Activated CD4-positive, alpha-beta T cell treated with anti-CD3 and anti-CD28 coated beads for 1 hour (primary cell): ENCODE measurements around the gene CHI3L1.

ENCODE experiments used
- DNase-seq: peaks from one replicate; pipeline ENCODE4 v3.0.0-alpha.2; 2020

The CHI3L1 gene

GRCh38 chr1:203204756-203205155 lies 18.3 kb upstream of the CHI3L1 start:
- no peak for DNase-seq

DNA sequence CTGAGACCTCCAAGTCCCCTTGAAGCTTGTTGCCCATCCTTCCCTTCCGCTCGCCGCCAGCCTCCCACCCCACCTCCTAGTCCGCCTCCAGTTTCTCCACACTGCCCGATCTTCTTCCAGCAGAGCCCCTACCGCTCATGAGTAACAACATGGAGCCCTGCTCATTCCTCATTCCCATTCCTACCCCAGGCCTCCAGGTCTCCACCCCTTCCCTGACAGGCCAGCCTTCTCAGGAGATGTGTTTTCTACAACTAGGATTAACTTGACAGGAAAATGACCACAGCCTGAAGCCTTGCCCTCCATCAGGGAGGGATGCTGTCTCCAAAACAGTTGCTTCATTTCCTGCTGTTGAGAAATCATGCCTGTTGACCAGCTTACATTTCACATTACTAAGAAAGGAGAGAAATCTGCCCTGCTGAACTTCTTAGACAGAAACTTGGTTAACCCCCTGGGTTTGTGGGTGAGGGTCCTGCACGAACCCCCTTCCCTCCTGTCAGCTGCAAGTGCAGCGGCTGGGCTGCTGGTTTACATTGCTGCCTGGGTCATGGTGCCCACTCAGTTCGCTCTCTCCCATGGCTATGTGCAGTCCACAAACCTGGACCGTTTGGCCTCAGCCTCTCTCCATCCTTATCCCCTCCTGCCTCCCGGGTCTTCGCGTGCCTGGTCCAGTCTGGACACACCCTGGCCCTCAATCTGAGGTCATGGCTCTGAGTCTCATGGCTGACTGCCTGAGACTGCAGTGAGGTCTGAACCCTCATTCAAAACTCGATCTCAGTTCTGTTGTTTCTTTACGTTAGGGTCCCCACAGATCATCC lies 16.1 kb upstream of the CHI3L1 start:
- no peak for DNase-seq

DNA sequence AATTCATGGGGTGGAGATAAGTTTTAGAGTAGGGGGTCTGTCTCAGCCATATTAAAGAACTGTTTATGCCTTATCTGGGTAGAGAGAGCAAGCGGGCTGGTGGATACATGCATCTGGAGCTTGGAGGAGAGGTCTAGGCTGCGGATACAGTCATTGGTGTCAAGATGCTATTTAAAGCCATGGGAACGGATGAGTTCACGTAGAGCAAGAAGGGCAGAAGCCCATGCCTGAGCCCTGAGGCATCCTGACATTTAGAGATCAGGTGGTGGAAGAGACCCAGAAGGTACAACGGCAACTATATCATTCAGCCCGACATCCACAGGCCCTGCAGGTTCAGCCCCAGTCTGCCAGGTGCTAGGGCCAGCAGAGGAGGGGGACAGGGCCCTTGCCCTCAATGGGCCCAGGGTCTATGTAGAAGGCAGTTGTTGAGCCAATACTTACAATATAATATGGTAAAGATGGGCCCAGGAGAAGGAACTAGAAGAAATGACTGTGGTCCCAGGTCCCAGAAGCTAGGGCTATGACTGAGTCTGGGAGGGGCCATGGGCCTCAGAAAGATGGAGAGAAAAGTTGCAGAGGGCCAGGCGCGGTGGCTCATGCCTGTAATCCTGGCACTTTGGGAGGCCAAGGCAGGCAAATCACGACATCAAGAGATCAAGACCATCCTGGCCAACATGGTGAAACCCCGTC lies 15.2 kb upstream of the CHI3L1 start:
- no peak for DNase-seq

DNA sequence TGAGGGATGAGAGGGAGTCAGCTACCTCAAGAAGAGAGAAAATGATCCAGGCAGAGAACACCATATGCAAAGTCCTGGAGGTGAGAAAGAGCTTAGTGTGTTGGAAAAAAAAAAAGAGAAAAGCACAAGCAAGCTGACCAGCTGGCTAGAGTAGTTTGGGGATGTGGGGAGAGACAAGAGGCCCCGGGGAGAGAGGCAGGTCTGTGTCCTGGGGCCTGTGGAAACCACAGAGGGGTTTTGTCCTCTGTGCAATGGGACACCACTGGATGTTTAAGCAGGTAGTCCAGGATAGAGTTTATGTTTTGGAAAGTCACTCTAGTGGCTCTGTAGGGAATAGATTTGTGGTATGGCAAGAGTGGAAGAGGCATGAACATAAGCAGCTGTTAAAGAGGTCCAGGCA lies 14.4 kb upstream of the CHI3L1 start:
- DNase-seq: no peak

DNA sequence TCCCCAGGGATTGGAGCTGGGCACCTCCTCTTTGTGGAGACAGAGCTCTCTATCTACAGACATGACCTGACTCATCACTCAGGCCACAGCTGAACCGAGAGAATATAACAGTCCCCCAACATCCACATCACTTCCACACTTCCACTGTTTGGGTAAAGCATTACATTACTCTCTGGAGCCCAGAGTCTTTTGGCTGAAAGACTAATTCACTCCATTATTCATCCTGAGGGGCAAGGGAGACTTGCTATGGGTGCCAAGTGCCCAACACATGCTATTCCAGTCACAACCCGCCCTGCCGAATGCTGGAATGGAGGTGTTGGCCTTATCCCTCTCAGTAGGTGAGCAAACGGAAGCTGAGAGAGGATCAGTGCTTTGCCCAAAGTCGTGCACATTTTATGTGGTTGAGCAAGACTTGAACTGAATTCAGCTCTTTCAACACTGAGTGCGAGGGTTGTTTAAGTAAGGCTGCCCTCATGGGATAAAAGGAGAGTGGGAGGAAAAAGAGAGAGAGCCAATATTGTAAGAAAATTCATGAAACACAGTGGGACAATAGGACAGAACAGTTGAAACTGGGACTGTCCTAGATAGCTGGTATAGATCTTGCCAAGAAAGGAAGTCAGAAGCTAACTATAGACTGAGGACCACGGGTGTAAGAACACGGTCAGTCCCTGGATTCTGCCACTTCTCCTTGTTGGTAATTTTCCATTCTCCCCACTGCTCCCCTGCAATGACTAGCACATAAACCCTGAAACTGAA lies 13.5 kb upstream of the CHI3L1 start:
- DNase-seq: no peak

DNA sequence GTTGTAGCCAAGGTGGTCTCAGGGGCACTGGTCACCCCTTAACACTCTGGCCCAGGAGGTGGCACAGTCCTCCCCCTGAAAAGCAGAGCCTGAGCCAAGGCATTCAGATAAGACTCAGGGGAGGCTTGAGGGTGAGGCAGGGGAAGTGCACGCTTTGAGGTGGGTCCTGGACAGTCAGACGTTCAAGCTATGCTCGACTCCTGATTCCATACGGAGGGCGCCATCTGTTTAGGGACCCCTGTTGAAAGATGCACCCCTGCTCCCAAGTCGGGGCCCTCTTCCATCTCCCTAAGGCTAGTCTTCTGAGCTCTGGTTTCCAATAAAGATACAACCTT lies 12.9 kb upstream of the CHI3L1 start:
- no peak for DNase-seq

DNA sequence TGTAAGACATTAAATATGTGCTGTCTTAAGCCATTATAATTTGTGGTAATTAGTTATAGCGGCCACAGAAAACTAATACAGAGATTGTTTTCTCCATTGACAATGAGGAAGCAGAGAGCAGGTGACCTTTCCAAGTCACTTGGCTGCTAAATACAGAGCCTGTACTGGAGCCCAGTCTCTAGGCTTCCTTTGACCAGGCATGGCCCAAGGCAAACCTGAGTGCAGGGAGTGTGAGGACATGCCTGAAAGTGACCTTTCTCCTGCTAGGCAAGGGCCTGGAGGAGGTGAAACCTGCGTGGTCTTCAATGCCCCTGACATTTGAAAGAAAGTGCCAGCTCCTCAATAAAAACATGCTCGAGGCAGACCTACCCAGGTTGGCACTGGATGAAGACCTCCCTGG lies 12.5 kb upstream of the CHI3L1 start:
- no peak for DNase-seq

GRCh38 chr1:203197625-203198024 lies 11.1 kb upstream of the CHI3L1 start:
- no peak for DNase-seq

GRCh38 chr1:203196371-203196770 lies 9.9 kb upstream of the CHI3L1 start:
- DNase-seq: no peak

GRCh38 chr1:203190949-203191348 lies 4.4 kb upstream of the CHI3L1 start:
- no peak for DNase-seq

DNA sequence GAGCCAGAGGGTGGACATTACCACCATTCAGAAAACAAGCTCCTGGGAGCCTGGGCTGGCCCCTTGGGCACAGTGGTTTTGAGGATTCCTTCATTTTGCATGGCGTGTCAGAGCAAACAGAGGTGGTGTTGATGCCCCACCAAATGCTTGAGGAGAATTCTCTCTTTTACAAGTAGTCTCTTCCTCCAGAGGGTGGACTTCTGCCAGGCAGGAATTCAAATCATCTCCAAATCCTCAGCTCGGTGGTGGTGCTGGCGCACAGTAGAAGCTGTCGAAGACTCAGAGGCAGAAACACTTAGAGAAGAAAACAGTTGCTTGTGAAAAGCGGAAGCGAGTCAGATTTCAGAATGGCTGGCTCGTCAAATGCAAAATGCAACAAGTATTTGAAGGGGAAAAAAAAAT lies 3.4 kb upstream of the CHI3L1 start:
- DNase-seq: no peak

GRCh38 chr1:203188686-203189232 lies 2.3 kb upstream of the CHI3L1 start:
- DNase-seq: no peak

DNA sequence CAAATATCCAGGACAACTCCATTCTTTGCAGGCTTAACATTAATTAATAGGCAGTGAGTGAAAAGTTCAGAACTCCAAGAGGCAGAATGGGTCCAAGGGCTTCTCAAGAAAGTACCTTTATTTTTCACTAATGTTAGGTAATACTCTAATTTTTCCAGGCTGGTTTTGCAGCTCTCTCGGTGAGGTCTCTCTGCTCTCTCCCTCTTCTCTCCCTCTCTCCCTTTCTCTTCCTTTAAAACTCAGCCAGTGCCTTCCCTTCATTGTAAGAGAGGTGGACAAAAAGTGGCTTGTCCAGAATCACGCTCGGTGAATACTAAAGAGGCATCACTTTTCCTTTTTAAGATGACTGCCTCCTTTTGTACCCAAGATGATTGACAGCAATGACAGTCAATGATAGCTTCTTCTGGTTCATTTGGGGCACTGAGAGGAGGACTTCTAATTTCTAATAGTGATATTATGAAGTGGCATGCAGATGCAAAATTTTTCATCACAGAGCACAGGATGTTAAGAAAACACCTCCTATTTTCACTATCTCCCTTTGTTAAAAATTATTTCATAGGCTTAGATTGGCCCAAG lies 1.3 kb upstream of the CHI3L1 start:
- DNase-seq: no peak

DNA sequence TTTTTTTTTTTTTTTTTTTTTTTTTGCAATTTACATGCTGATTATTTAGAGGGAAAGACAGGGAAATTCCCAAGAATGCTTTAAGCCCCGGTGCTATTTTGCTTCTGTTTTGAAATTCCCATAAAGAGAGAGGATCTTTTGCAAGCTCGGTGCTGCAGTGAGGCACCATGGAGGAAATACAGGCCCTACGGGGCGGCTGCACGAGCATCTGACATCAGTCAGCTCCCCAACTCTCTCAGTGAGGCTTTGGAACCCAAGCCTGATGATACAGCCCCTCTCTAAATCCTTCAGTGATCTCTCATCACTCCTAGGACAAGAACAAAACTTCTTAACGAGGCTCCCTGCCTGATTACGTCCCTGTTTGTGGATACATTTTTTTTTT lies 791 bp upstream of the CHI3L1 start:
- DNase-seq: no peak

GRCh38 chr1:203186091-203186445 lies 436 bp downstream of the CHI3L1 start:
- no peak for DNase-seq

GRCh38 chr1:203185585-203185984 lies 919 bp downstream of the CHI3L1 start:
- no peak for DNase-seq

DNA sequence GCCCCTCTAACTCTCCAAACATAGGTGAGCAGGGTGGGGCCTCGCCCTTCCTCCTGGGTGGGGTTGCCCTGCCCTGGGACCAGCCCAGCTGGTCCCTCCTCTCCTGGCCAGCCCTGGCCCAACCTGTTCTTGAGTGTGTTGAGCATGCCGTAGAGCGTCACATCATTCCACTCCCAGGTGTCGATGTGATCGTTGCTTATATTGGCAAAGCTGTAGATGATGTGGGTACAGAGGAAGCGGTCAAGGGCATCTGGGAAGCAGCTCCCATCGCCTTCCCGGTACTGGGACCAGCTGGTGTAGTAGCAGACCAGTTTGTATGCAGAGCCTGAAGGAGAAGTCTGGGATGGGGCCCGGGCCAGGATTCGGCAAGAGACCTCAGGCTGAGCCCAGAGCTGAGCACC lies 1.4 kb downstream of the CHI3L1 start:
- no peak for DNase-seq

GRCh38 chr1:203184467-203184866 lies 2.0 kb downstream of the CHI3L1 start:
- DNase-seq: no peak

DNA sequence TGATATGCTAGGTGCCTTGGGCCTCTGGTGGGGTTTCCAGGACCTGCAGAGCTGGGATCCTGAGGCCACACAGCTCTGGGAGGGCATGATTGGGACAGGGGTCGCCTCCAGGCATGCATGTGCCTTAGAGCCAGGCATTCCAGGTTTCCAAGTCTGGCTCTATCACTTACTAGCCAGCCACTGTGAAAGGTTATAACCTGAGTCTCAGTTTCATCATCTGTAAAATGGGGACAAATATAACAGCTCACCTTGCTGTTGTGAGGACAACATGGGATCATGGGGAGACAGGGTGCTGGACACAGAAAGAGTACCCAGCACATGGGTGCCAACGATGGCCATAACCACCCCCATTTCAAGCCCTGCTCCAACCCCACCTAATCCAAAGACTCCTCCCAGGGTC lies 2.7 kb downstream of the CHI3L1 start:
- no peak for DNase-seq

DNA sequence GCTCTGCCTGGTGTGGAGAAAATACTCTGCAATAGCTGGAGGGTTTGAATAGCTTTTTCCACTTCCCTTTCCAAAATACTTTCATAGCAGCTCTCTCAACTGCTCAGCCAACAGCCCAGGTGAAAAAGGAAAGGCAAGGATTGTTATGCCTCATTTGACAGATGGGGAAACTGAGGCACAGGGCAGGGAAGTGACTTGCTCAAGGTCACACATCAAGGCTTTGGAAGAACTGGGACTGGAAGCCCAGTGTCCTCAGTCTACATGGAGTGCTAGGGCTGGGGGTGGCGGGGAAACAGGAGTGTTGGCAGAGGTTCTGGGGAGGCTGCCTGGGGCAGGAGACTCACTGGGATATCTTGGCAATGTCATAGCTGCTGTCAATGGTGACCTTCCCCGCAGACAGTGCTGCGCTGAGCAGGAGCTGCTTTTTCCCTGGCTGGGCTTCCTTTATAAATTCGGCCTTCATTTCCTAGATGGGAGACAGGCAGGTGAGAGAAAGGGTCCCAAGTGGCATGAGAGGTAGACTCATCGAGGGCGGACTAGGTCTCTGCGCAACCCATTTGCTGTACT lies 4.0 kb downstream of the CHI3L1 start:
- no peak for DNase-seq

GRCh38 chr1:203181586-203182386 lies 4.7 kb downstream of the CHI3L1 start:
- DNase-seq: no peak

DNA sequence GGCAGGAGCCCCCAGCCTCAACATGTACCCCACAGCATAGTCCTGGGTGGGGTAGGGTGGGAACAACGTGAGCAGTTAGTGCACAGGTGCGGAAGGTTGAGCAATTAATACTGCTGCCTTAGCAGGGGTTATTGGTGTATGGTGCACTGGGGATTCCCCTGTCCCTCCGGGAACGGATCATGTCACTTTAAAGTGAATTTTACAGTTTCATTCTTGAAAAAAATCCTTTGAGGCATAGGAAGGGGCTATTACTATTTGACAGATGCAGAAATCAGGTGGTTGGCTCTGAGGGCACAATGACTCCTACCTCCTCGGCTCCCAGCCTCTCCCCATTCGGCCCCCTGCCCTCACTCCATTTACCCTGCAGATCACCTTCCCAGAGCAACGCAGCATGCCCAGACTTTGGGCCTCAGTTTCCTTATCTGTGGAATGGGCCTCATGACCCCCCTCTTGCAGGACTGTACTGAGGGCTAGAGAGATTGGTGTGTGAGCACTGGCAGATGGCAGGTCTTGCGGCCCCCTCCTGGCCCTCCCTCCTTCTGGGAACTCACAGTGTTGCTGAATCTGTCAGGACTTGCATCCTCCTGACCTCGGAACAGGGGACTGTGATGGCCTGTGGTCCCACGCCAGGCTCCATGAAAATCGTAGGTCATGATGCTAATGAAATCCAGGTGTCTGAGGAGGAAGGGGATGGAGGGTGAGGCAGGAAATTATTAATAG lies 5.7 kb downstream of the CHI3L1 start:
- DNase-seq: no peak
